Thoracic aorta (tissue), 2 donors: ENCODE results near the gene LRP10. TPM values are rescaled to one million over a fixed set of nuclear protein-coding genes. Genes with fewer than 3 reads are reported as not detected.

Source experiments
- ATAC-seq: fragments of 150-250 bp; one replicate; pipeline ENCODE4 v1.8.0; 2017; ENCODE audit warnings: low read depth; ENCODE audit not compliant: insufficient number of reproducible peaks, low FRiP score
- DNase-seq: peaks from one replicate; pipeline ENCODE4 v3.0.0-alpha.2; 2020; ENCODE audit warnings: low spot score
- H3K27ac ChIP-seq, 2 donors: fragments of 200-600 bp; sonication (generic); 1 replicate in 1 of 2; 2 replicates in 1 of 2; pipeline ENCODE4 v1.5.1; 2016; ENCODE audit warnings: mild to moderate bottlenecking in 2 of 2, moderate library complexity in 2 of 2
- H3K27me3 ChIP-seq: fragments of 200-600 bp; sonication (generic); replicated peaks from 2 replicates; pipeline ENCODE4 v1.6.0; 2016; ENCODE audit warnings: mild to moderate bottlenecking; ENCODE audit not compliant: insufficient read depth
- H3K36me3 ChIP-seq: fragments of 200-600 bp; sonication (generic); one replicate; pipeline ENCODE4 v1.5.1; 2016
- H3K4me1 ChIP-seq, 2 donors: fragments of 200-600 bp; sonication (generic); 1 replicate in 1 of 2; 2 replicates in 1 of 2; pipeline versions ENCODE4 v1.5.1 to v1.6.0; 2016; ENCODE audit warnings: low read depth in 2 of 2, mild to moderate bottlenecking in 1 of 2; ENCODE audit not compliant: control insufficient read depth in 1 of 2
- H3K4me3 ChIP-seq: fragments of 200-600 bp; sonication (generic); 2 replicates; pipeline ENCODE4 v1.5.1; 2016; ENCODE audit warnings: mild to moderate bottlenecking
- H3K9me3 ChIP-seq: fragments of 200-600 bp; sonication (generic); 2 replicates; pipeline ENCODE4 v1.5.1; 2016
- CTCF ChIP-seq: fragments of 200-600 bp; sonication (generic); IDR thresholded peaks from one replicate; pipeline ENCODE4 v1.5.1; 2019; ENCODE audit warnings: antibody characterized with exemption
- total RNA-seq, 2 donors: library from RNA; depleted of rRNA; stranded (reverse); fragments of >200 nt; gene quantifications; one replicate each; pipeline versions ENCODE4 v1.1.0 to v1.2.3, GENCODE V29; 2016

LRP10 gene
- total RNA-seq, 2 donors from 2014 or later, result 158 to 209 TPM

- Histone ChIP-seq H3K36me3 (peaks cover 29% of the 10 kb centered on the region), H3K4me1 (peaks cover 11 to 15% of the 10 kb centered on the region in 2 donors), H3K9me3 (no peaks in the 10 kb centered on the region), H3K27me3 (no peaks in the 10 kb centered on the region), H3K27ac (no peak overlapping the region), H3K4me3 (no peak overlapping the region)
- DNase-seq (no peak), ATAC-seq (no peak)
- no peak for TF ChIP-seq CTCF
These were observed 54.0 kb downstream of the LRP10 start for GRCh38 chr14:22925513-22925912.

- DNase-seq (no peak), ATAC-seq (no peak)
- H3K4me3 ChIP-seq, result no peak overlapping the region
- TF ChIP-seq CTCF, result no peak
- H3K27me3 ChIP-seq, result no peaks in the 10 kb centered on the region
- peaks cover 24% of the 10 kb centered on the region for H3K36me3 ChIP-seq
- peaks cover 11 to 15% of the 10 kb centered on the region in 2 donors for H3K4me1 ChIP-seq
- H3K9me3 ChIP-seq, result no peaks in the 10 kb centered on the region
- H3K27ac ChIP-seq, result no peak overlapping the region
These were observed 54.8 kb downstream of the LRP10 start for GRCh38 chr14:22926316-22926715.

GRCh38 chr14:22928237-22929103 is 56.9 kb downstream of the LRP10 start:
- no peak for TF ChIP-seq CTCF
- peaks cover 11 to 15% of the 10 kb centered on the region in 2 donors for H3K4me1 ChIP-seq
- ATAC-seq, result no peak
- peak overlapping the region; percentile 81 for H3K4me3 ChIP-seq
- no peaks in the 10 kb centered on the region for H3K27me3 ChIP-seq
- H3K36me3 ChIP-seq, result peaks cover 20% of the 10 kb centered on the region
- DNase-seq, result no peak
- H3K27ac ChIP-seq, result peak overlapping the region; percentile 67 to 70
- H3K9me3 ChIP-seq, result no peaks in the 10 kb centered on the region

GRCh38 chr14:22929104-22929960 is 57.8 kb downstream of the LRP10 start, which contains the start of gene PRMT5:
Gene PRMT5, minus strand, starts transcription at chr14:22929376. Its CDS starts 15 bp downstream, at chr14:22929361.
- Histone ChIP-seq H3K9me3 (no peaks in the 10 kb centered on the region), H3K4me1 (peaks cover 11 to 15% of the 10 kb centered on the region in 2 donors), H3K36me3 (peaks cover 11% of the 10 kb centered on the region), H3K27ac (peak within 1 kb of the TSS; percentile 92 to 94), H3K27me3 (no peaks in the 10 kb centered on the region), H3K4me3 (peak within 1 kb of the TSS; percentile 81)
- peak; percentile 100 for ATAC-seq
- DNase-seq, result peak; percentile 98
- TF ChIP-seq CTCF, result no peak

GRCh38 chr14:22929961-22930364 is 58.4 kb downstream of the LRP10 start:
- Histone ChIP-seq H3K4me3 (peak overlapping the region; percentile 81), H3K4me1 (peaks cover 11 to 15% of the 10 kb centered on the region in 2 donors), H3K9me3 (no peaks in the 10 kb centered on the region), H3K36me3 (peaks cover 6% of the 10 kb centered on the region), H3K27me3 (no peaks in the 10 kb centered on the region), H3K27ac (peak overlapping the region; percentile 92 to 94)
- no peak for DNase-seq
- no peak for ATAC-seq
- no peak for TF ChIP-seq CTCF
